HG02938 (cell line): ENCODE results near the gene FBXO36.
A peak's percentile ranks its signal among the peaks of the same experiment; 100 is the strongest.
"Not testable (repeated sequence)": the region's sequence is repeated elsewhere in the genome, so short reads cannot be mapped to it uniquely, and the experiment has no call there.

Experiments used
- ATAC-seq: cut with Tn5 transposase; IDR thresholded peaks from one replicate; pipeline ENCODE4 v1.9.1; 2021; ENCODE audit warnings: mild to moderate bottlenecking, moderate library complexity; ENCODE audit not compliant: unreplicated experiment

Gene FBXO36, protein sequence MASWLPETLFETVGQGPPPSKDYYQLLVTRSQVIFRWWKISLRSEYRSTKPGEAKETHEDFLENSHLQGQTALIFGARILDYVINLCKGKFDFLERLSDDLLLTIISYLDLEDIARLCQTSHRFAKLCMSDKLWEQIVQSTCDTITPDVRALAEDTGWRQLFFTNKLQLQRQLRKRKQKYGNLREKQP

DNA sequence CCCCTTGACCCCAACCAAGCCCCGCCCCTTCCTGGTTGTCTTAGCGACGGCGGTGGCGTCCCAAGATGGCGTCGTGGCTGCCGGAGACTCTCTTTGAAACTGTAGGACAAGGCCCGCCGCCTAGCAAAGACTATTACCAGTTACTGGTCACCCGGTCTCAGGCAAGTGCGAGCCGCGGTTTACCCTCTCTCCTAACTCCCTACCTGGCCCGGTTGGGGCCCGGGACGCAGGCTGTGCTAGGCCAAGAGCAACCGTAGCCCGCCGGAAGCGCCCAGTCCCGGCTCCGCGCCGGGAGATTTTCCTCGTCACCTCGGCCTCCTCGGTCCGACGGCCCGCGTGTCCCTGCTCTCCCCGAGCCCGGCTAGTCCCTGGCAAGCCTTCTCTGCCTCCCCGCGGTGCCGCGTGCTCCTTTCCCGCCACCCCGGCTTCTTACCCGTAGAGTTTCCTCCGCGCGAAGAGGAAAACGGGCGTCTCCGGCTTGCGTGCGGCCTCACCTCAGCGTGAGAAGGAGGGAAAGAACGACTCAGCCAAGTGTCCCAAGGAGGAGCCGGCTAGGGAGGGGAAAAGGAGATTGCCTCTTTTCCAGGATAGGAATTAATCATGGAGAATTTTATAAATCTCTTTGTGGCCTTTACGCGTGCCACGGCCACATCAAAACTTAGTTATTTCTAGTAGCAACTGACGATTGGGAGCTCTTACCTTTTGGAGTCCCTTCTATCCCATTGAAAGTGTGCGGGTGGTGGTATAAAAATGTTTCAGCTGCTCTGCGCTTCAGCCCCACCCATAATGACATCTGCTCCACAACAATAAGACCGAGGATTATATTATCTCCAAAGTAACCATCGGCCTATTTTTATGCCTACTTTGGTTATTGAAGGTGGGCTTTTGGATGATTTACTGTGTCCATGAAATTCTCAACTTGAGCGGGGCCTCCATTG lies at the start of gene FBXO36:
TSS of gene FBXO36 (plus strand) at position 55 of the 938 bp plus-strand sequence. CDS start at position 66, 11 bp downstream.
- ATAC-seq = peak; percentile 72

DNA sequence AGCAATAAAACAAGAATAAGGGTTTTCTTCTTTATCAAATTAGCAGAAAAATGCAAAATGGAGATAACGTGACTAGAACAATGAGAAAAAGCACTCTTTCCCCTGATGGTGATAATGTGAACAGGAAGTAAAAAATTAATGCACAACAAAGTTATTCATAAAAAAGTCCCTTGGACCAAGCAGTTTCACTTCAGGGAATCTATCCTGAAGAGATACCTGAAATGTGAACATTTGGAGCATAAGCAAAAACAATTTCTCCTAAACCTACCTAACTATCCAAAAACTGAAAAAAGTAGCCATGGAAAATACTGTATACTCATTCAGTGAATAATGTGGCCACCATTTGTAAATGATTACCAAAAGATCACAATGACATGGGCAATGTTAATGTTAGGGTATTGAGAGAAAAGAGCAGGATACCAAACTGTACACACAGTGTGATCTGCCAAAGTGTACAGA lies 49.2 kb upstream of the FBXO36 start:
- peak; percentile 96 for ATAC-seq

DNA sequence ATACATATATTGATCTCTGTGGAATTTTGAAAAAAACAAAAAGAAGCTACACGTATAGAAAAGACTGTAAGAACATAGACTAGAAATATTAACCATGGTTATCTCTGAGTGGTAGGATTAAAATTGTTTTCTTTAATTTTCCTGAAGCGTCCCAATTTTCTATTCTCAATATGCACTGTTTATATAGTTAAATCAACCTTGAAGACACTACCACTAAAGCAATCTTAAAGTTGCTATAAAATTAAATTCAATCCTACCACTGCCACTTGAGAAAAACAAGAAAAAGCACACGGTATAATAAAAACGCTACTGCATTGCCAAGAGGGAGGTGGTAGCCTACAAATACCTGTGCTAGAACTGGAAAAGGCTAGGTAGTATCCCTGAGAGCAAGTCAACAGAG lies 47.7 kb upstream of the FBXO36 start:
- ATAC-seq = no peak

DNA sequence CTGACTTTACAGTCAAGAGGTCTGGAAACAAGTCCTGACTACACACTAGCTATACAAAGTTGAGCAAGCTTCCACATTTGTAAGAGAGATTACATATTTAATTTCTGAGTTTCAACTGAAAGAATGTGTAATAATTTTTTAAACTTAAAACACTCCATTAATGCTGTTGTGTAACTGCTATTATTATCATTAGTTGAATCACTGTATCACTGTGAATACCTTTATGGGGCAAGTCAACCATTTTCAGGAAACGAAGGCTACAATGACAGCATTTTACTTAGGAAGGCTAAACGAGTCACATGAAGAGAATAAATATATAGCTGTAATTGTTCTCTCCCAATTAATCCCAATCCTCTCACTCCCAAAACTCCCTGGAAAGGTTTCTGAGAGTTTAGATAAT lies 46.8 kb upstream of the FBXO36 start:
- no peak for ATAC-seq

DNA sequence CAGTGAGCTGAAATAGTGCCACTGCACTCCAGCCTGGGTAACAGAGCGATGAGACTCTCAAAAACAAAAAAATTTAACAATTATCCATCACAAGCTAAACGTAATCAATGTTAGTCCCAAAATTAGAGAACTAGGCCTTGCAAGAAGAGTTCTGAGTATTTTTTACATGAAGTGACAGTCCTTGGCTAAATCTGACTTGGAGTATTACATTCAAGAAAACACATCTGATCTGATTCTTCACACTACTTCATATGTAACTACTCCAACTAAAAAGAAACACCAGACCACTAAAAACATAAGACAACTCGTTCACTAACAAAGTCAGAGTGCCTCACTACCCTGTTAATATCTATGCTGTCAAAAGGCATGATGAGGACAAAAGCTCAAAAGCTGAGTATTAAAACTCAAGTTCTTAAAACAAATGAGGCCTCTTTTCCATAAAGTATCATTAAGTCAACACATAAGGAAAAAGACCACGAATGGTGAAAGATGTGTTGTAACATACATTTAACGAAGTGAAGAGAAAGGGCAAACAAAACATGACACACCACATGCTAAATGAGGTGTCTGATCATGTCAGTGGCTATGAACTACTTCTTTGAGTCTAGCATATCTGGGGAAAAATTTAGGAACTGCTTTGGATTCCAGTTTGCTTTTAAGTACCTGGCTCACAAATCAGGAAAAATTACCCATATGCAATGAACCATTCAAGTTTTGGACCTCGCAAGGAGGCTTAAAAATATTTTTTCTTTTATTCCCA lies 42.9 kb upstream of the FBXO36 start:
- no peak for ATAC-seq

DNA sequence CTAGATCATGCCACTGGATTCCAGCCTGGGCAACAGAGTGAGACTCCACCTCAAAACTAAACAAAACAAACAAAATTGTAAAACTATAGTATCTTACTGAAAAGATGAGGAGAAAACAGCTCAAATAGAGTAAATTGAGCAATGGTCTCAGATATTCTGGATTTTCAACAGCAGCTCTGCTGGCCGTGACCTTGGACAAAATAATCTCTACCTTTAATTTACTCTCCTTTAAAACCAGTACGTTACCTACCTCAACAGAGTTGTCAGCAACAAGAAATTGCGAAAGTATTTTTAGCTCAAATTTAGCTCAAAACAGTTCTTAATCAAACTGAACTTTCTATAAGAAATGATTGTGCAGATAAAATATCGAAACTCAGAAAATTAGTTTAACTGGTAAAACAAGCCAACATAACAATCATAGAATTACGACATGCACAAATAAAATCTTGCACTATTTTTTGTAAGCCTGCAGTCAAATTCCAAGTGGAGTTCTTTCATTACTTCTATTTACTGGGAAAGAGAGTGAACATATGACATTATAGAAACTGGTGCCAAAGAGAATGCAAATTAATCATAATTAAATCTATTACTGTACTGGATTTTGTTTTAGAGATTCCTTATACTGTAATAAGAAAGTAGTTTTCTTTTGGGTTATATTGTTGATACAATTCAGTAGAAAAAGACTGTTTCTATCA lies 41.3 kb upstream of the FBXO36 start:
- no peak for ATAC-seq

DNA sequence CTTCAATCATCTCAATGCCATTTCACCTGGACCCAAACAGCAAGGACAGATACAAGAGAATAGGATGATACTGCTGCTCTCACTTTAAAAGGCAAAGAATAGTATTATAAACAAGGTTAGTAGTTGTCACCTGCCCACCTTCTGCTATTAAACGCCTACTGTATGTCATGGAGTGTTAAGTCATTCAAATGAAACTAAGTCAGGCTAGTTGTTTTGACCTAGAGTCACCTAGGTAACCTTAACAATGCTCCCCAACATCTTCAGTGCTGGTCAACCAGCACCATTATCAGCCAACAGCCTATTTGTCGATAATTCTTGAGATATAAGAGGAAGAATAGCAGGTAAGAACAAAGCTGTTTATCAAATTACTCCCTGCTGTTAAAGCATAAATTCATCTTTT lies 39.7 kb upstream of the FBXO36 start:
- ATAC-seq = peak; percentile 45

DNA sequence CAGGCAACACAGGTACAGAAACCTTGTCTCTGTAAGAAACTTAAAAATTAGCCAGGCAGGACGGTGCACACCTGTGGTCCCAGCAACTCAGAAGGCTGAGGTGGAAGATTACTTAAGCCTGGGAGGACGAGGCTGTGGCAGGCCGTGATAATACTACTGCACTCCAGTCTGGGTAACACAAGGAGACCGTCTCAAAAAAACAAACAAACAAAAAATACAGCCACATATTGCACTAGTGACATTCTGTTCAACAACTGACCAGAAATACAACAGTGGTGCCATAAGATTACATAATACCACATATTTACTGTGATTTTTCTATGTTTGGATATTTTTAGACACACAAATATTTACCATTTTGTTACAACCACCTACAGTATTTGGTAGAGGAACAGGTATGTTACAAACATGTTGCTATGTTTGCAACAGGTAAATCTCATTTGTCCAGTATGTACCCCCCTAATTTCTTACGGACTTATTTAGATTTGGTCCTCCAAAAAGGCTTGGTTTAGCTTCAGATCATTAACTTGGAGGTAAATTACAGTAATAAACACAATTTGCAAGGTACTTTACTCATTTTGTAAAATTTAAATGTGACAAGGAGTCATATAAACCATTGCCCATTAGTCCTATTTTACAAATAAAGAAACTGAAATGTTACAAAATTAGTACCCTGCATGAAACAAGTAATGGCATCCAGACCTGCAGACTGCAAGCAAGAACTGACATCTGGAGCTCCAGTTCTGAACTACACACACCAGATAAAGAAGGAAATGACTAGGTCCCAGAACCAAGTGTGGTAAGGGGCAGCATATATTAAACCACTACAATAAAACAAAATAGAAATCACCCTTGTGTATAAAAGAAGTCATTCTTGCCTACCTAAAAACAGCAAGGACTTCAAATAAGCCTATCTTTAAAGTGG lies 37.3 kb upstream of the FBXO36 start:
- ATAC-seq = no peak

DNA sequence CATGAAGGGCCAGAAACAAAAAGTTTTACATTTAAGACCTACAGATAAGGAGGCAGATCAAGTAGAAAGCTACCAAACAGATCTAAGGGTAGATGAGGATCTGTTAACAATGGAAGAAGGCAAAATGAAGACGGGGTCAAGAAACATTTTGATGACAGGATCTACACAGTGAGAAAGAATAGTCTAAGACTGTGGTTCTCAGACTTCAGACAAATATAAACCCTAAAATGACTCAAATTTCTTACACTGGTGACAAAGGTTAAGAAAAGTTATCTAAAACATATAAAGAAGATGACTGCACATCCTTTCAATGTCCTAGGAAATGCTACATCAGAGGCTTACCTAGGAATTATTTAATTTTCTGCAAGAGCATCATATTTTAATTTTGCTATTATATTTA lies 34.9 kb upstream of the FBXO36 start:
- ATAC-seq = no peak

DNA sequence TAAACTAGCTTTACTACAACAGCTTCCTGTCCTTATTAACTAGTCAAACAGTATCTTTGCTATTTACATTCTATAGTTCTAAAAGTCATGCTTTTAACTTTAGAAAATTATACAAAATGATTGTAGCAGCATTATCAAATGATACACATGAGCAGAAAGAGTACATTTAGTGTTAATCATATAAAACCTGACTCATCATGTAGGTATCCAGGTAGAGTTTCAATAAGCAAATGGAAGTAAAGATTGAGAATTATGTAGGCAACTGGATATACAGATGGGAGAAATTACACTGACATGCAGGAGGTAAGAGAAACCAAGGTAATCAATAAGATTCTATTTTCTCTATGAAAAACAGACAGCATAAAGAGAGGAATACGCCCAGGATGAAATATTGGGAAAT lies 34.3 kb upstream of the FBXO36 start:
- no peak for ATAC-seq

DNA sequence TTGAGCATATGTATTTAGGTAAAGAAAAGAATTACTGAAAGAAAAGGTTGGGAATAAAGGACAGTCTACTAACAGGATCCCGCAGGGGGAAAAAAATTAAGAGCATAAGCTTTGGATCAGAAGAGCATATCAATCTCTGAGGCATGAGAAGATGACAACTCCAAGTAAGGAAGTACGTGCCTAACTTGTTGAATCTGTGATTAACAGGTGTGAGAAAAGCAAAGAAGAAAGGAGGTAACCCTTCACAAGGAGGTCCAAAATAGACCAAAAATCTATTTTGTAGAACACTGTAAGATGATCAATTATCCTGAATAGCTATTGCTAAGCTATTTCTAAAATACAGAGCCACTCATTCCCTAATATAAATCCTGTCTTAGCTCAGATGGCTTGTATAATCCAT lies 33.3 kb upstream of the FBXO36 start:
- no peak for ATAC-seq

DNA sequence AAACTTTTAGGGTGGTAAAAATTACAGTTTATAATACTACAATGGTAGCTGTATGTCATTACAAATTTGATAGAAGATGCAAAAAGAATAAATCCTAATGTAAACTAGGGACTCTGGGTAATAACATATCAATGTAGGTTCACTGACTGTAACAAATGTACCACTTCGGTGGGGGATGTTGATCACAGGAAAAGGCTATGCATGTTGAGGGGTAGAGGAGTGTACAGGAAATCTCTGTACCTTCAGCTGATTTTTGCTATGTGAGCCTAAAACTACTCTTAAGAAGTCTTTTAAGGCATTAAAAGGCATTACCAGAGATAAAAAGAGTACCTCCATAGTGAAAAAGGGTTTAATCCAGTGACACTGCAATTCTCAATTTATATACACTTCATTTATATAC lies 25.4 kb upstream of the FBXO36 start:
- no peak for ATAC-seq

DNA sequence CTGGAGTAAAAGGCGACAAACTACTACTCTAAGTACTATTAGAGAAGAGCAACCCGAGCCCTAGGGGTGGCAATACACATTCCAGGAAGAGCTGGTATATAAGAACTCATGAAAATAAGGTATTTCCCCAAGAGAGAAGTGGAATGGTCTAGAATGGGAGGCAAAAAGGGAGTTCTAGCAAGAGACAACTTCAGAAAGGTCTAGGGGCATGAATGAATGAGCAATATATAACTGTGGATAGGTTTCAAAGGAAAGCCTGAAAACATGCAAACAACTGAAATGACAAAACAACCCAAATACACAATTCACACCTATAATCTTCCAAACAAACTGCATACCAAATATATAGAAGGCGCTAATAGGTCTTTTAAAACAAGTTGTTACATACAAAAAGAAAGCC lies 22.7 kb upstream of the FBXO36 start:
- no peak for ATAC-seq

DNA sequence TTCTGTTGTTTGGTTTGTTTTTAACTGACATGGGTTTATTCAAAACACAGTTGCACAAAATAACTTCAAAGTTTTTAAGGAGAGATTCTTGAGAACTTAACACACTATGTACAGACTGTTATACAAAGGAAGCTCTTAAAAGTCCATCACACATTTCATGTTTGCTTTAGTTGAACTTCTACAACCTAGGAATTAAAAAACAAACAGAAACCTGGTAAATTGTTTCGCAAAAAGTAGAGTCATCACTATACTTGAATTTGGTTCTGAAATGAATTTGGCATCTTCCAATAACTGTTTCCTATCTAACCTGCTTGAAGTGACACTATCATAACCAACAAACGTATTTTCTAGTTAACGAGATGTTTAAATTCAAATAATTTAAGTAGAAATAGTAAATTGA lies 22.3 kb upstream of the FBXO36 start:
- ATAC-seq = no peak

DNA sequence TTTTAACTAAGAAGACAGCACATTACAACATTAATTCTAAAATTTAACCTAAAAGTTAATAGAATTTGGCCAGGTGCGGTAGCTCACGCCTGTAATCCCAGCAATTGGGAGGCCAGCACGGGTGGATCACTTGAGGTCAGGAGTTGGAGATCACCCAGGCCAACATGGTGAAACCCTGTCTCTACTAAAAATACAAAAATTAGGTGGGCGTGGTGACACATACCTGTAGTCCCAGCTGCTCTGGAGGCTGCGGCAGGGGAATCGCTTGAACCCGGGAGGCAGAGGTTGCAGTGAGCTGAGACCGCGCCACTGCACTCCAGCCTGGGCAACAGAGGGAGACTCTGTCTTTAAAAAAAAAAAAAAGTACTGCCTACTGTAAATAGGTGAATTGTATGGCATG lies 21.8 kb upstream of the FBXO36 start:
- not testable (repeated sequence) for ATAC-seq

DNA sequence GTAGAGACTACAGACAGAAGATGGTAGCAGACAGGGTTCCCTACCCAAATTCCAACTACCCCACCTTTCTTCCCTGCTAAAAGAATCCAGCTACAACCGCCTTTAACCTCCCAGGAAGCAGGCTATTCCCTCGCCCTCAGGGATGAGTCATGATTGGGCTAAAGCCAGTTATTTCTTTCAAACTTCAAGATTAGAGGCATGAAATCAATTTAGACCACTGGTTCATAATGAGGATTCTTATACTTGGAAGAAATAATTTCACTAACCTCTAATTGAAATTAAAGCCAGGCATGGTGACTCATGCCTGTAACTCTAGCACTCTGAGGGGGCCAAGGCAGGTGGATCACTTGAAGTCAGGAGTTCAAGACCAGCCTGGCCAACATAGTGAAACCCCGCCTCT lies 20.5 kb upstream of the FBXO36 start:
- no peak for ATAC-seq

DNA sequence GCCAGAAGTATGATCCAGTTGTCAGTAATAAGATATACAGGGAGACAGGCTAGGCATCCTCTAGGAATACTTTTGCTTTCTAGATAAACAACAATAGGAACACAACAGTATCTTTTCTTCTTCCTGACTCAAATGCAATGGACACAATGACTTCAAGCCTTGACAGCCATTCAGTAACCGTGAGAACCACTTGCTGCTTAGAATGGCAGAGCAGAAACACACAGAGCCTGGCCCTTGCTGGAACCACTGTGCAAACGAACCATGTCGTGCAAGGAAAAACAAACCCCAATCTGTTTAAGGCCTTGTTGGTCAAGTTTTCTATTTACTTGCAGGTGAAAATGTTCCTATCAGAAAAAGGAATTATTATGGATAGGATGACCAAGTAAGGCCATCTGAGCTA lies 19.3 kb upstream of the FBXO36 start:
- no peak for ATAC-seq

DNA sequence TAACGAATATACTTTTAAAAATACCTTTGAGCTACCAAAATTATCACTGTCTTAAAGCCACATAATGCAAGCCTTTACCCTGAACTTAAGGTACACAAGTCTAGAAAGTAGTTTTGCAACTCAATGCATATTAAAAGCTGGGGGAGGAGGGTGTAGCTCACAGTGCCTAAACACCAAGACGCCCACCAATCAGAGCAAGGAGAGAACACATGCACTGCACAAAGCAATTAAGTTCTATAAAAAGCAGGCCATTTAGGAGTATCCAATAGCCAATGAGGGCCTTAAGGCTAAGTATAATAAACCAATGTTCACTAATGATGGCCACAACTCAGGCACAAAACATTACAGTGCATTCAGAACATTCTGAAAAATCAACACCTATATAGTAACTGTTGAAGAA lies 16.7 kb upstream of the FBXO36 start:
- ATAC-seq = no peak

DNA sequence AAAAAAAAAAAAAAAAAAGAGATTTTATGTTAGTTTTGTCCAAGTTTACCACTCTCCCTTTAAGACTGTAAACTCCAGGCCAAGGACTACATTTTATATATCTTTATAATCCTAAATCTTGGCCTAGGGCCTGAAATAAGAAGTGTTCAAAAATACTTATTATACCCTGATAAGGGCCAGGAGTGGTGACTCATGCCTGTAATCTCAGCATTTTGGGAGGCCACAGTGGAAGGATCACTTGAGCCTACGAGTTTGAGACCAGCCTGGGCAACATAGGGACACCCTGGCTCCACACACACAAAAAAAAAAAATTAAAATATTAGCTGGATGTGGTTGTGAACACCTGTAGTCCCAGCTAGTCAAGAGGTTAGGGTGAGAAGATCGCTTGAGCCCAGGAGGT lies 13.2 kb upstream of the FBXO36 start:
- ATAC-seq = no peak
